Measurements from ENCODE around the gene CHST12.

CHST12 gene

DNA sequence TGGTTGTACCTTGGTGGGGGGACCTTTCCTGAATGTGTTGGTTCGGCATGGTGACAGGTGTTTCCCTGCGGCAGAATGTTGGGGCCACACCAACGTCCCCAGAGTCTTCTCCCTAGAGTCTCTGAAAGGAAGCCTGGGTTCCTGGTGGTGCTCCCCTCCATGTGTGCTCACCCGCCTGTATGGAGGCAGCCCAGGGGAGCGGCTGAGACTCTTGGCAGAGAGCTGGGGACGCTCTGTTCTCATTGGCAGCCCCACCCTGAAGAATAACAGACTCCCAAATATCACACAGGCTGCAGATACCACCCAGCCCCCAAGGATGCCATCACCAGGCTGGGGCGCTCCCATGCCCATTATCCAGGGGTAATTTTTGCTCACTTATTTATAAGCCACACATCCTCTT lies 34.8 kb downstream of the CHST12 start:
- peaks cover 6% of the 10 kb centered on the region for H3K9me3 ChIP-seq (ENCODE audit: low read length)
- H3K36me3 ChIP-seq (ENCODE audit: insufficient read depth, low read length) = peaks cover 8% of the 10 kb centered on the region
- no peaks in the 10 kb centered on the region for H3K4me1 ChIP-seq (ENCODE audit: insufficient read depth, low read length)
- no peaks in the 10 kb centered on the region for H3K27me3 ChIP-seq (ENCODE audit: insufficient read depth, low read length)
- no peak overlapping the region for H2AFZ ChIP-seq (ENCODE audit: low read depth, low read length)
- H3K4me3 ChIP-seq (ENCODE audit: low read length) = no peak overlapping the region

DNA sequence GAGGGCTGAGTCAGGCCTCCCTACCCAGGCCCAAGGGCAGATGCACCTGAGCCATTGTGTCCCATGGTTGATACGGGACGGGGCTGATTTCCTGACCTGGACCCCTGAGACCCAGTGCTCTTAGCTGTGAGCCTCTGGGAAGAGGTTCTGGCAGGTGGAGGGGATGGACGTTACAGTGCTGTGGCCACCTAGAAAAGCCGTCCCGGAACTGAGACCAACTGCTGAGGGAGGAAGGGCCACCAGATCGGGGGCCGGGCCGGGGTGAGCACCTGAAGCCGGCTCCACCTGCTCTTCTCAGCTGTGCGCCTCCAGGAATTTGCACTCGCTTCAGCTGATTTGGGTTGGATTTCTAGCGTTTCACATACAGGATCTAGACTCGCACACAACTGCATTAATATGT lies 35.4 kb downstream of the CHST12 start:
- H3K9me3 ChIP-seq (ENCODE audit: low read length) = no peaks in the 10 kb centered on the region
- peaks cover 2% of the 10 kb centered on the region for H3K36me3 ChIP-seq (ENCODE audit: insufficient read depth, low read length)
- no peak overlapping the region for H3K4me3 ChIP-seq (ENCODE audit: low read length)
- H3K27me3 ChIP-seq (ENCODE audit: insufficient read depth, low read length) = no peaks in the 10 kb centered on the region
- H2AFZ ChIP-seq (ENCODE audit: low read depth, low read length) = no peak overlapping the region
- H3K4me1 ChIP-seq (ENCODE audit: insufficient read depth, low read length) = no peaks in the 10 kb centered on the region

DNA sequence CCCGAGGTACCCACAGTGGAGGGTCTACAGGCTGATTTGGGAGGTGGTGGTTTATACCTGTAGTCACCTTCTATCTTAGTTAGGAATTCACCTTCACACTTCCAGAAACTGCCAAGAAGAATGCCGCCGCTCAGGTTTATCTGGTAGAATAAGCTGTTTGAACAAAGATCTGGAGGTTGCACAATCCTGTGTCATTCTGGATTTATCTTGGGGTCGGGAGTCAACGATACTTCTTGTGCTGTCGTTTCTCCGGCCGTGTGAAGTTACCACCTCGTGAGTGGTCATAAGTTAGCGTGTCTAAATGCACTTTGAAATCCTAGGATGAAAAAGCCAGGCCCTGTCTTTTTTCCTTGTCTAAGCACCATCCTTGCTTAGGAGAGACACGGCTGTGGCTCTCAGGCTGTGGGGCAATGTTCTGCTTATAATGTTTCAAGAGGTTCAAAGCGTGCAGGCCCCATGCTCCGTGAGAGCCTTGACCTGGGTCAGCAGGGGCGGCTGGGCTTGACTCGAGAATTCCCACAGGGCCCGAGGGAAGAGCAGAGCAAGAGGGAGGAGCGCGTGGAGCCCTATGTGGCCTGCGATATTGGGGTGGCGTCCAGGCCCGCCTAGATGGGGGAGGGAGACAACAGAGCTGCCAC lies 37.3 kb downstream of the CHST12 start:
- Histone ChIP-seq H2AFZ (ENCODE audit: low read depth, low read length) (no peak overlapping the region), H3K4me3 (ENCODE audit: low read length) (no peak overlapping the region), H3K36me3 (ENCODE audit: insufficient read depth, low read length) (no peaks in the 10 kb centered on the region), H3K27me3 (ENCODE audit: insufficient read depth, low read length) (no peaks in the 10 kb centered on the region), H3K4me1 (ENCODE audit: insufficient read depth, low read length) (no peaks in the 10 kb centered on the region), H3K9me3 (ENCODE audit: low read length) (no peaks in the 10 kb centered on the region)

DNA sequence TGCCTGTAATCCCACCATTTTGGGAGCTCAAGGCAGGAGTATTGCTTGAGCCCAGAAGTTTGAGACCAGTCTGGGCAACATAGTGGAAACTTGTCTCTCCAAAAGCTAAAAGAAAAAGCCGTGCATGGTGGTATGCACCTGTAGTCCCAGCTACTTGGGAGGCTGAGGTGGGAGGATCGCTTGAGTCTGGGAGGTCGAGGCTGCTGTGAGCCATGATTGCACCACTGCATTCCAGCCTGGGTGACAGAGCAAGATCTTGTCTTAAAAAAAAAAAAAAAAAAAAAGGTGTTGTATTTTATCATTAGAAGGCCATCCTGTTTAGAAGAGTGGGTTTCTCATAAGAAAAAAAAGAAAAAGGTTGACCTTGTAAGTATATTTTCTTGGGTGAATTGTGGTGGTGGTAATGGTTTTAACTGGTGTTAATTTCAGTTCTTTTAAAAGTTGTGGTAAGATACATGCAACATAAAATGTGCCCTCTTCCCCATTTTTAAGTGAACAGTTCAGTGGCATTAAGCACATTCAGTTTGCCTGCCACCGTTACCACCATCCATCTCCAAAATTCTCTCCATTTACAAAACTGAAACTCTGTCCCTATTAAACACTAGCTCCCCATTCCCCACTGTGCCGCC lies 38.1 kb downstream of the CHST12 start:
- Histone ChIP-seq H3K27me3 (ENCODE audit: insufficient read depth, low read length) (no peaks in the 10 kb centered on the region), H3K9me3 (ENCODE audit: low read length) (no peaks in the 10 kb centered on the region), H3K4me3 (ENCODE audit: low read length) (no peak overlapping the region), H3K36me3 (ENCODE audit: insufficient read depth, low read length) (no peaks in the 10 kb centered on the region), H2AFZ (ENCODE audit: low read depth, low read length) (no peak overlapping the region), H3K4me1 (ENCODE audit: insufficient read depth, low read length) (no peaks in the 10 kb centered on the region)

DNA sequence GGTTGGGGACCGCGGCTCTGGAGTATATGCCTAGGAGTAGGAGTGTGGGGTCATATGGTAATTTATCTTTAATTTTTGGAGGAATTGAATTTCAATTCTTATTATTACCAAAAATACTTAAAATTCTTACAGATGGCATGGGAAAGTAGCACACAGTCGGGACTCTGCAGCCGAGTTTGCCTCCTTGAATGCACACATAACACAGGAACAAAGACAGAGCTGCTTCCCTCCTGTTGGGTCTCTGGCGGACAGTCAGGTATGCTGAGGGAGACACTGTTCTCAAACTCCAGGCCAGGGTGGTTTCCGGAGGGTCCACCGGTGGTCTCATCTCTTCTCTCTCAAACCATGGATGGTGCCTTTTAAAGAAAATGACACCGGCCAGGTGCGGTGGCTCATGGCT lies 40.1 kb downstream of the CHST12 start:
- Histone ChIP-seq H3K27me3 (ENCODE audit: insufficient read depth, low read length) (no peaks in the 10 kb centered on the region), H3K36me3 (ENCODE audit: insufficient read depth, low read length) (no peaks in the 10 kb centered on the region), H3K4me1 (ENCODE audit: insufficient read depth, low read length) (no peaks in the 10 kb centered on the region), H2AFZ (ENCODE audit: low read depth, low read length) (no peak overlapping the region), H3K9me3 (ENCODE audit: low read length) (no peaks in the 10 kb centered on the region), H3K4me3 (ENCODE audit: low read length) (no peak overlapping the region)

DNA sequence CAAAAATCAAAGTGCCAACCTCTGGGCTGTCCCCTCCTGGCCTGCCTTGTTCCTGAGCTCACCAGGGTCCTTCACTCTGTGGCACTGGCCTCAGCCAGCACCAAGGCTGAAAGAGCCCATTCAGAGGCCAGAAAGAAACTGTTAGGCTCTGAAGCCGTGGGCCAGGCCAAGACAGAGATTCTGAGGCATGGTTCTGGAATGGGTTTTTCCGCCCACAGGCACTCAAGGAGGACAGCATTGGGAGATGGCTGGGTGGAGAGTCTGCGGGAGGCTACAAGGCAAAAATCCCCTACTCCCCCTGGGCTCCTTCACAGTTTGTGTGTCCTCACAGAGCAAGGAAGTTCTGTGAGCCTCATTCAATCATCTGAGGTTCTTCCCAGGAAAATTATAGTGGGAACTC lies 41.1 kb downstream of the CHST12 start:
- H3K36me3 ChIP-seq (ENCODE audit: insufficient read depth, low read length) = no peaks in the 10 kb centered on the region
- no peaks in the 10 kb centered on the region for H3K27me3 ChIP-seq (ENCODE audit: insufficient read depth, low read length)
- no peak overlapping the region for H2AFZ ChIP-seq (ENCODE audit: low read depth, low read length)
- H3K4me1 ChIP-seq (ENCODE audit: insufficient read depth, low read length) = no peaks in the 10 kb centered on the region
- H3K4me3 ChIP-seq (ENCODE audit: low read length) = no peak overlapping the region
- no peaks in the 10 kb centered on the region for H3K9me3 ChIP-seq (ENCODE audit: low read length)

DNA sequence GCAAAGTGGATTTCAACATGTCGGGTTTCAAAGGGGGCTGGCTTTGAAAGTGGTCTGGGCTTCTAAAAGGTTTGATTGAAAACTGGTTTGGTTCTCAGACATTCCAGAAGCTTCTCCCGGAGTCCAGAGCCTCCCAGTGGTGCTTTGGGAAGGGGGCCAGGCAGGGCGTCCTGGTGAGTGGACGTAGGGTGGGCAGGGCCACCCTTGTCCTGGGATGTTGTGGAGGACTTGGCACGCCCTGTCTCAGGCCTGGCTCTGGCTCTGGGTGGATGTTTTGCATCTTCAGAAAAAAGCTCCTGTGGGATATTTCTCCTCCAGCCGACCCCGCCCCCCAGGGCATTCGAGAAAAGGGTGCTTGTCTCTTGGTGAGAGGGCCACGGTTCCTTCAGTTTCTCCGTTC lies 41.6 kb downstream of the CHST12 start:
- no peak overlapping the region for H3K4me3 ChIP-seq (ENCODE audit: low read length)
- H3K9me3 ChIP-seq (ENCODE audit: low read length) = no peaks in the 10 kb centered on the region

DNA sequence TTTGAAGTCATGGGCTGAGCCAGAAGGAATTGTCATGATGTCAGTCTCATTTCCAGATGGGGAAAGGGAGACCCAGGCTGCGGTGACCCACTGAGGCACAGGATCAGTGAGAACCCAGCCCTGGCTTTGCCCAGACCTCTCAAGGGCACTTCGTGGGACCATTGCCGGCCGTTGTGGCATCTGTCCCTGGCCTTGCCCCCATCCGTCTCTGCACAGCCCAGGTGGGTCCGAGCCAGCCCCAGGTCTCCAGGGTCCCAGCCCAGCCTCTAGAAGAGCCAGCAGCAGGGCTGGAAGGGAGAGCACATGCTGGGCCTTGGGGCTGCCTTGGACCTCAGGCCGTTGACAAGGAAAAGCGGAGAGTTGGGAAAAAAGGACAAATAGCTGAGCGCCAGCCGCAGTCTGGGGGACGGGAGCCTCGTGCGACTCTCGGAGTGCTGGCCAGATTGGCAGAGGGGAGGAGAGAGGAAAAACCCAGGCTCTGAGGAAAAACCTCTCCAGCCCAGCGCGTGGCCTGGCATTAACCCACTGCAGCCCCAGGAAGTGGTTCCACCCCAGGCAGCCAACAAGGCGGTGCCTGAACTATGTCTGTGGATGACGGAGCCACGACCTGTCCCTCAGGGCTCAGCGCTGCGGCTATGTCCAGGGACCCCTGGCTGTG lies 42.6 kb downstream of the CHST12 start:
- no peak overlapping the region for H3K4me3 ChIP-seq (ENCODE audit: low read length)
- H3K36me3 ChIP-seq (ENCODE audit: insufficient read depth, low read length) = no peaks in the 10 kb centered on the region
- no peaks in the 10 kb centered on the region for H3K9me3 ChIP-seq (ENCODE audit: low read length)
- H3K4me1 ChIP-seq (ENCODE audit: insufficient read depth, low read length) = no peaks in the 10 kb centered on the region
- no peak overlapping the region for H2AFZ ChIP-seq (ENCODE audit: low read depth, low read length)
- no peaks in the 10 kb centered on the region for H3K27me3 ChIP-seq (ENCODE audit: insufficient read depth, low read length)

More for the DNA sequence above, 41.6 kb downstream of the CHST12 start:
- H3K27me3 ChIP-seq (ENCODE audit: insufficient read depth, low read length) = no peaks in the 10 kb centered on the region
- no peak overlapping the region for H2AFZ ChIP-seq (ENCODE audit: low read depth, low read length)
- no peaks in the 10 kb centered on the region for H3K4me1 ChIP-seq (ENCODE audit: insufficient read depth, low read length)
- H3K36me3 ChIP-seq (ENCODE audit: insufficient read depth, low read length) = no peaks in the 10 kb centered on the region

DNA sequence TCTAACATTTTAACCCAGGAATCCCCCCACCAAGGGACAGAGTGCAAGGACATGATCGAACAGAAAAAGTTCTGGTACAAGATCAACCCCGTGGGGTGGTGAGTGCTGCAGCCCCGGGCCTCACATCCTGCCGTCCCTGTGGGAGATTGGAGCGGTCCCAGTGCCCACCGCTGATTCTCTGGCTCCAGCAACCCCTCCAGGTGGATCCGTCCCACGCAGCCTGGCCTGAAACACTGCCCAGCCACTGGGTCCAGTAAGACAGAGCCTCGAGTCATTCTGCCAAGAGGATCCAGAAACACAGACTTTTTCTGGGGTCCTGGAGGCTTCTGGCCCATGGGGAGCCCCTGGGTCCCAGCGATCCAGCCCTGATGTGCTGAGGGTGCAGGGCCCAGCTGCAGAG lies 43.3 kb downstream of the CHST12 start:
- no peaks in the 10 kb centered on the region for H3K27me3 ChIP-seq (ENCODE audit: insufficient read depth, low read length)
- no peak overlapping the region for H3K4me3 ChIP-seq (ENCODE audit: low read length)
- no peaks in the 10 kb centered on the region for H3K9me3 ChIP-seq (ENCODE audit: low read length)
- H2AFZ ChIP-seq (ENCODE audit: low read depth, low read length) = no peak overlapping the region
- H3K36me3 ChIP-seq (ENCODE audit: insufficient read depth, low read length) = no peaks in the 10 kb centered on the region
- peaks cover 2% of the 10 kb centered on the region for H3K4me1 ChIP-seq (ENCODE audit: insufficient read depth, low read length)

DNA sequence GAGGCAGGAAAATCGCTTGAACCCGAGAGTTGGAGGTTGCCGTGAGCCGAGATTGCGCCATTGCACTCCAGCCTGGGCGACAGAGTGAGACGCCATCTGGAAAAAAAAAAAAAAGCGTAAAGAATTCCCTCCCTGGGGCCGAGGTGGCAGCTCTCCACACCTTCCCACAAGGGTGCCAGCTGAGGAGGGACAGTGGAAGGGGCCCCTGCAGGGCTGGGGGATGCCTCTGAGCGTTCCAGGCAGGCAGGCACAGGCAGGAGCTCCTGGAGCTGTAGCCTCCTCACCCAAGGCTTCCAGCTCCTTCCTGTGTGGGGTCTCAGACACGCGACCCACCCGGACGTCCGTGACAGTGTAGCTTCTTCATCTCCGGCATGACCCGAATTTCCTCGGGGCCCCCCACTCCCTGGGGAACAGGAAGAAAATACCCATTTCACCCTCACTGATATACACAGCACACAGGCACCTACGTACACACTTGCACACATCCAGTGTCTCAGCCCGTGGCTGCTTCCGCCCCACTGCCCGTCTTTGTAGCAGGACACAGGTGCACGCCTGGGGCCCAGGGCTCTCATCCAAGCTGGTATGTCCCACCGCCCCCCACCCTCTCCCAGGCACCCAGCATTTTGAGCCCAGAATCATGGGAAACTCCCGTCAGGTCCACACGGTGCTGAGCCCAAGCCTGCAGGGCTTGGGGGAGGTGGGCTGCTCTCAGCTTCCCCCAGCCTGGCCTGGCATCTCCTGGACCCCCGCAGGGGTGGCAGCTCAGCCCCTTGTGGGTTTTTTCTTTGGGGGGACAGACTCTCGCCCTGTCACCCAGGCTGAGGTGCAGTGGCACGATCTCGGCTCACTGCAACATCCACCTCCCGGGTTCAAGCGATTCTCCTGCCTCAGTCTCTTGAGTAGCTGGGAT lies 47.0 kb downstream of the CHST12 start:
- H2AFZ ChIP-seq (ENCODE audit: low read depth, low read length) = no peak overlapping the region
- H3K9me3 ChIP-seq (ENCODE audit: low read length) = no peaks in the 10 kb centered on the region
- H3K4me3 ChIP-seq (ENCODE audit: low read length) = no peak overlapping the region
- peaks cover 5% of the 10 kb centered on the region for H3K4me1 ChIP-seq (ENCODE audit: insufficient read depth, low read length)
- H3K36me3 ChIP-seq (ENCODE audit: insufficient read depth, low read length) = no peaks in the 10 kb centered on the region
- no peaks in the 10 kb centered on the region for H3K27me3 ChIP-seq (ENCODE audit: insufficient read depth, low read length)

DNA sequence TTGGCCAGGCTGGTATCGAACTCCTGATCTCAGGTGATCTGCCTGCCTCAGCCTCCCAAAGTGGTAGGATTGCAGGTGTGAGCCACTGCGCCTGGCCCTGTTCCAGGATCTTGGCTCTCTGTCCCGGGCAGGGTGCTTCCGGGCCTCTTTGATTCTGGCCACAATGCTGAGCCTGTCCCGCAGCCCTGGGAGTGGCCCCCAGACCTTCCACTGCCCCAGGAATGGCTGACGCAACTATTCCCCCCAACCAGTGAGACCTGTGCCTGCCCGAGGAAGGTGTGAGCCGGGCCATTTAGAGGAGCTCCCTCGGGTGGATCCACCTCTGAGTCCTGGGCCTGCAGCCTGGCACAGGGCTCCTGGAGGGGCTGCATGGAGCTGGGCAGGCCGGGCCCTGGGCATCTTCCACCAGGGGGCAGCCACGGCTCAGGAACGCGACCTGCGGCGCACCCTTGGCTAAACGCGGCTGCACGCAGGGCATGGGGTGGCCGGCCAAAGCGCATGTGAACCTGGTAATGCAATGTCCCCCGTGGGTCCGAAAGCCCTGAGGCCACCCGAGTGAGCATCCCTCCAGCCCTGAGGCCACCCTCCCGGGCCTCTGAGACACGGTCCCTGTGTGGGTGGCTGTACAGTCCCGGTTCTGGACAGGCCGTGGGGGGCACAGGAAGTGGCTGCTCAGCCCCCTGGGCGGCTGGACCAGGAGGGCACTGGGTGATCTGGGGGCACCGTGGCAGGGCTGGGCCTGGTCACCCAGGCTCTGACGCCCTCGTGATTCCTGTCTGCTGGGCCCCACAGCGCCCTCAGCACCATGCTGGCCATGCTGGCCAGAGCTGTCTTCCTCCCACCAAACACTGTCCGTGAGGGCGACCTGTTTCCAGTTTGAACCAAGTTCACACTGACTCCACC lies 48.0 kb downstream of the CHST12 start:
- H3K4me3 ChIP-seq (ENCODE audit: low read length) = no peak overlapping the region
- H2AFZ ChIP-seq (ENCODE audit: low read depth, low read length) = no peak overlapping the region
- no peaks in the 10 kb centered on the region for H3K27me3 ChIP-seq (ENCODE audit: insufficient read depth, low read length)
- no peaks in the 10 kb centered on the region for H3K36me3 ChIP-seq (ENCODE audit: insufficient read depth, low read length)
- no peaks in the 10 kb centered on the region for H3K9me3 ChIP-seq (ENCODE audit: low read length)
- peaks cover 5% of the 10 kb centered on the region for H3K4me1 ChIP-seq (ENCODE audit: insufficient read depth, low read length)

DNA sequence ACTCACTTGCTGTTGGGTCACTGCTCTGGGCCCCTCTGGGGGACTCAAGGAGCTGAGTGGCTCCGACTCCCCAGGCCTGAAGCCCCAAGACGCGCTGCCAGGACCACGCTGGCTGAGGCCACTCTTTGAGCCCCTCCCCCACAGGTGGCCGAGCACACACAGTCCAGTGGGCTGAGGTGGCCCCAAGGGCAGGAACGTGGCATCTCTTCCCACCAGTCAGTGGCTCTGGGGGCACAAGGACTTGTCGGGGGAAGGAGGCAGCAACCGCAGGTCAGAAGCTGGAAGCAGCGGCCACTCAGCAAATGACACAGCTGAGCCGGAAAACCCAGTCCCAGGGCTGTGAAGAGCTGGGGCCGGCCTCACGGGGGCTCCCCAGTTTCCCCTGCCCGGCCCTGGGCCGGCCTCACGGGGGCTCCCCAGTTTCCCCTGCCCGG lies 48.7 kb downstream of the CHST12 start:
- Histone ChIP-seq H3K4me3 (ENCODE audit: low read length) (no peak overlapping the region), H2AFZ (ENCODE audit: low read depth, low read length) (no peak overlapping the region), H3K9me3 (ENCODE audit: low read length) (no peaks in the 10 kb centered on the region), H3K4me1 (ENCODE audit: insufficient read depth, low read length) (peaks cover 5% of the 10 kb centered on the region), H3K36me3 (ENCODE audit: insufficient read depth, low read length) (no peaks in the 10 kb centered on the region), H3K27me3 (ENCODE audit: insufficient read depth, low read length) (no peaks in the 10 kb centered on the region)
